Measurements from ENCODE around the gene WASF2.

Gene WASF2

DNA sequence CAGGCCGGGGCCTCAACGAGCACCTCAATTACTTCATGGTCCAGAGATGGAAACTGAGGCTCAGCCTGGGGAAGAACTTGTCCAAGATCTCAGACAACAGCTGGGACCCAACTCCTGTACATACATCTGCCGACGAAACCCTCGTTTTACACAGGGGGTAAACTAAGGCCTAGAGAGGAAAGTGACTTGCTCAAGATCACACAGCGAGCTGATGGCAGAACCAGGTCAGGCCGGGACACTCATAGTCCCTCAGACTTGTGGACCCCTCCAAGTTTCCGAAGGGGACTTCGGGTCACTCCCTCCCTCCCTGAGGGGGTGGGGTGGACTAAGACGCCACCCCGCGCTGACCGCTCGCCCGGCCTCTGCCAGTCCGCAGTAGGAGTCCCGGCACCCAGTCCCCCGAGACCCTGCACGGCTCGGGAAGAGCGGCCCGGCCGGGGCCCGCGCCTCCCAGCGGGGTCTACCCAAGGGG is 430 bp downstream of the WASF2 start:
- H3K27ac ChIP-seq, result peak overlapping the region; percentile 81
- no peak for TF ChIP-seq ZFX (IDR thresholded peaks at IDR 0.05; ENCODE audit: borderline replicate concordance)
- TF ChIP-seq, protein P1, sequence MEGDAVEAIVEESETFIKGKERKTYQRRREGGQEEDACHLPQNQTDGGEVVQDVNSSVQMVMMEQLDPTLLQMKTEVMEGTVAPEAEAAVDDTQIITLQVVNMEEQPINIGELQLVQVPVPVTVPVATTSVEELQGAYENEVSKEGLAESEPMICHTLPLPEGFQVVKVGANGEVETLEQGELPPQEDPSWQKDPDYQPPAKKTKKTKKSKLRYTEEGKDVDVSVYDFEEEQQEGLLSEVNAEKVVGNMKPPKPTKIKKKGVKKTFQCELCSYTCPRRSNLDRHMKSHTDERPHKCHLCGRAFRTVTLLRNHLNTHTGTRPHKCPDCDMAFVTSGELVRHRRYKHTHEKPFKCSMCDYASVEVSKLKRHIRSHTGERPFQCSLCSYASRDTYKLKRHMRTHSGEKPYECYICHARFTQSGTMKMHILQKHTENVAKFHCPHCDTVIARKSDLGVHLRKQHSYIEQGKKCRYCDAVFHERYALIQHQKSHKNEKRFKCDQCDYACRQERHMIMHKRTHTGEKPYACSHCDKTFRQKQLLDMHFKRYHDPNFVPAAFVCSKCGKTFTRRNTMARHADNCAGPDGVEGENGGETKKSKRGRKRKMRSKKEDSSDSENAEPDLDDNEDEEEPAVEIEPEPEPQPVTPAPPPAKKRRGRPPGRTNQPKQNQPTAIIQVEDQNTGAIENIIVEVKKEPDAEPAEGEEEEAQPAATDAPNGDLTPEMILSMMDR (IDR thresholded peaks at IDR 0.05), result no peak

DNA sequence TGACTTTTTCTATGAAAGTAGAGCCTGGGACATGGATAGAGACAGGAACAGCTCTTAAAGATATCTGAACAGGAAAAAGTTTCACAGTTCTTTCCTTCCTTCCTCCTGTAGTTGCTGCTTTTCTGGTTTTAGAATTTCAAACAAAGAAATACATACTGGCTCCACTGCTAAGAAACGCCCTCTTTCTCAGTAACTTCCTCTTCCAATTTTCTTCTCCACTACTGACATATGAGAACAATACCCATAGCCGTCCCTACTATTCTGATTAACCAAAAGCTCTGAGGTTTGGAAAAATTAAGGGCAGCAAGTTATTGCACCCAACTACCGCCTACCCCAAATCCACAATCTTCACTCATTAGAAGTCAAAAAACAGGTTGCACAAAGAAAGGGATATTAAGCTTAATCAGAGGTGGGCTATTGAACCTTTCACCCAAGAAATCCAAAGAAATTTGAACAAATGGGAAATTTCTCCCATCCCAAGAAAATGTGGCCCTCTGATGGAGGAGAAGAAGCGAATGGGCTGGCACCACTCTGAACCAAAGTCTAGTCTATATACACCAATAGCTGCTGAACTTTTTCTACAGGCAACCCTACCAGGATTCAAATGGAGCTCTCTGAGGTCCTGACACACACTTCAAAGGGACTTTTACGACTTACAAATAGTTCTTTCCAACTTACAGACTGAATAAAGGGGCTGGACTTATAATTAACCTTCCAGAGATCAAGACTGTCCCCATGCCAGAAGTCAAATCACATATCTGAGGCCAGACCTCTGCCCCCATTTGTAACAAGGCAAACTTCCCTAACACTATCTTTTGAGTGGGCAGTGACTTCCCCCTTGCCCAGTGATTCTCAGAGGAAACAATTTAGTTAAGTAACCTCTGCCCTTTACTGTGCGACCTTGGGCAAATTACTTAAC is 1.7 kb downstream of the WASF2 start:
- no peak for TF ChIP-seq ZFX (IDR thresholded peaks at IDR 0.05; ENCODE audit: borderline replicate concordance)
- TF ChIP-seq, protein P1 (IDR thresholded peaks at IDR 0.05), result no peak
- H3K27ac ChIP-seq, result peak overlapping the region; percentile 81

DNA sequence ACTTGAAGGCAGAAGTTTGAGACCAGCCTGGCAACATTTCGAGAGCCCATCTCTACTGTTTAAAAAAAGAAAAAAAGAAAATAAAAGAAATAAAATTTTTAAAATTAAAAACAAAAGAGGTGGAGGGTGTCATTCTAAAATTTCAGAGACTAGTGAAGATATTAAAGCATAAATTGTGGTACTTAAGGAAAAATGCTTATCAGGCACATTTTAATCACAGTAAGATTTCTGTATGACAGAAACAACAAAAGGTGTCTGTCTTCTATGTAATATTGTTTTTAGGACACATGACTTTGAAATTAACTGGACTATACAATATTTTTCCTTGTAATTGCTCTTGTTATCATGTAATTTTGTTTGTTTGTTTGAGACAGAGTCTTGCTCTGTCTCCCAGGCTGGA is 4.6 kb downstream of the WASF2 start:
- TF ChIP-seq ZFX (IDR thresholded peaks at IDR 0.05; ENCODE audit: borderline replicate concordance), result no peak
- TF ChIP-seq, protein P1 (IDR thresholded peaks at IDR 0.05), result no peak
- no peak overlapping the region for H3K27ac ChIP-seq

DNA sequence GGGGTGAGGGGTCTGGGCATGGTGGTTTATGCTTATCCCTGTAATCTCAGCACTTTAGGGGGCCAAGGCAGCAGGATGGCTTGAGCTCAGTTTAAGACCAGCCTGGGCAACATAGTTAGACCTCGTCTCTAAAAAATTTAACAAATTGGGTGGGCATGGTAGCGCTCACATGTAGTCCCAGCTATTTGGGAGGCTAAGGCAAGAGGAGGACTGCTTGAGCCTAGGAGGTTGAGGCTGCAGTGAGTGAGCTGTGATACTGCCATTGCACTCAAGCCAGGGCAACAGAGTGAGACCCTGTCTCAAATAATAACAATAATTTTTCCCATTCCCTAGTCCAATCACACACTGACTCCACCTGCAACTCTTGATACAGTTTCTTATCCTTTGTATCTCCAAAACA is 6.3 kb downstream of the WASF2 start:
- no peak overlapping the region for H3K27ac ChIP-seq
- TF ChIP-seq, protein P1 (IDR thresholded peaks at IDR 0.05), result no peak
- no peak for TF ChIP-seq ZFX (IDR thresholded peaks at IDR 0.05; ENCODE audit: borderline replicate concordance)

DNA sequence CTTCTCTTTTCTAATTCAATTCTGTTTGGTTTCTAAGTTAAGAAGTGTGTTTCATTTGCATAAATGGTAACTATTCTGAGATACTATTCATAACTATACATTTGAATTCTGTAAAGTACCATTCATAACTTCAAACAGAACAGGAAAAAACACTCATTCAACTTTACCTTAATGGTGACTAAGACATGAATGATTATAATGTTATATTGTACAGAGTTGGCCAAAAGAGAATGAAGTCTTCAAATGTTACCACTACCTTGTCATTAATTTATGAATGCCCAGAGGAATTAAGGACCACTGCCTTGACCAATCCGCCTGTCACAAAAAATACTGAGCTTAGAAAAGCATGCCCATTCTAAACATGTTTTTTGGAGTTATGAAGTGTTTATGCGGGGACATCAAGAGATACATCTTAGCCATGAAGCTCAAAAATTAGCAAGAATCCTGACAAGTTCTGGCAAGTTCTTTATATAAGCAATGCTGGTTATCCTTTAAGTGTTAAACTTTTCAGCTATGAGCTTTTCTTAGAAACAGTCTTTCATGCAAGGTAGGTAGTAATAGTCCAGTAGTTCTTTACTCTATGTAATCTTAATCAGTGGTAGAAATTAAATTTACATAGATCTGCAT is 7.9 kb downstream of the WASF2 start:
- no peak overlapping the region for H3K27ac ChIP-seq
- TF ChIP-seq, protein P1 (IDR thresholded peaks at IDR 0.05), result no peak
- TF ChIP-seq ZFX (IDR thresholded peaks at IDR 0.05; ENCODE audit: borderline replicate concordance), result no peak

DNA sequence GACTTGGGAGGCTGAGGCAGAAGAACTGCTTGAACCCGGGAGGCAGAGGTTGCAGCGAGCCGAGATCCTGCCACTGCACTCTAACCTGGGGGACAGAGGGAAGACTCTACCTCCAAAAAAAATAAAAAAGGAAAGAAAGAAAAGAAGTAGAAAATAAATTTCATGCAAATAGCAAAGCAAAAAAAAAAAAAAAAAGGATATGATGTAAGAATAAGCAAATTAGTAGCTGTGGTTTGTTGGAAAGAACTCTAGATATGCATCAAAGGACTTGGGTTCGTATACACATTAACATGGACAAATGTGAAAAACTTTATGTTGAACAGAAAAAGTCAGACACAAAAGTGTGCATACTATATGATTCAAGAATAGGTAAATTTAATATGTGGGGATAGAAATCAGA is 11.9 kb downstream of the WASF2 start:
- no peak overlapping the region for H3K27ac ChIP-seq
- no peak for TF ChIP-seq ZFX (IDR thresholded peaks at IDR 0.05; ENCODE audit: borderline replicate concordance)
- TF ChIP-seq, protein P1 (IDR thresholded peaks at IDR 0.05), result no peak

DNA sequence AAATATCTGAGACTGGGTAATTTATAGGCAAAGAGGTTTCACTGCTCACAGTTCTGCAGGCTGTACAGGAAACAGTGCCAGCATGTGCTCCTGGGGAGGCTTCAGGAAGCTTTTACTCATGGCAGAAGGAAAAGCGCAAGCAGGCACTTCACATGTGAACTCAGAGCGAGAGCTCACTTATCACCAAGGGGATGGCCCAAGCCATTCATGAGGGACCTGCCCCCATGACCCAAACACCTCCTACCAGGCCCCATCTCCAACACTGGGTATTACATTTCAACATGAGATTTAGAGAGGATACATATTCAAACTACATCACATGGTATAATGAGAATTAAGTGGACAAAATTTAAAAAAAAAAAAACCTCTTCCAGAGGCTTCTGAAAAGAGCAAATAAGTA is 13.7 kb downstream of the WASF2 start:
- no peak overlapping the region for H3K27ac ChIP-seq
- TF ChIP-seq, protein P1 (IDR thresholded peaks at IDR 0.05), result no peak
- no peak for TF ChIP-seq ZFX (IDR thresholded peaks at IDR 0.05; ENCODE audit: borderline replicate concordance)
